SK-MEL-5 (cell line): Measurements from ENCODE around the gene DOK7. TPM values are rescaled to one million over a fixed set of nuclear protein-coding genes. Genes with fewer than 3 reads are reported as not detected.

Source experiments
- DNase-seq: peaks from one replicate; pipeline ENCODE4 v3.0.0-alpha.2; 2016; ENCODE audit warnings: low read depth, low spot score
- in situ Hi-C: cut with HindIII; loops from 2 replicates; pipeline ENCODE4 v1.10.0; 2016; ENCODE audit warnings: low sequenced_read_pairs, high pct_unique_total_duplicates, low pct_unique_long_range_greater_than_20kb
- total RNA-seq: library from RNA; depleted of rRNA; stranded (reverse); fragments of >200 nt; shearing (Covaris generic); gene quantifications from 2 replicates; pipeline ENCODE4 v1.2.3, GENCODE V29; 2014

DOK7 gene
- total RNA-seq, 1 experiment from 2014 or later, result not detected

DNA sequence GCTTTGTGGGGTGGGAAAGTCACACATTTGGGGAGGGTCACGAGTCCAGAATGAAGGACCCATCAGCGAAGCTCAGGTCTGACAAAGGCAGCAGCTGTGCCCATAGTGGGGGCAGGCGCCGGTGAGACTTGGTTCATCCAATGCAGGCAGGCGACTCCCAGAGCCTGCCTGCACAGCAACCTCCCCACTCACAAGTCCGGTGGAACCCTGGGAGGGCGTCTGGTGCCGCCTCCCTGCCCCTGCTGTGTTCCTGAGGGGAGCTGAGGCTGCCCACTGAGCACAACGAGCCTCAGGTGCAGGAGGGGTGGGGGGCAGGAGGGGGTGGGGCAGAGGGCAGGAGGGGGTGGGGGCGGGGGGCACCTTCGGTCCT lies 55.4 kb downstream of the DOK7 start:
- DNase-seq, result no peak
- in situ Hi-C loops, result no loop called here

DNA sequence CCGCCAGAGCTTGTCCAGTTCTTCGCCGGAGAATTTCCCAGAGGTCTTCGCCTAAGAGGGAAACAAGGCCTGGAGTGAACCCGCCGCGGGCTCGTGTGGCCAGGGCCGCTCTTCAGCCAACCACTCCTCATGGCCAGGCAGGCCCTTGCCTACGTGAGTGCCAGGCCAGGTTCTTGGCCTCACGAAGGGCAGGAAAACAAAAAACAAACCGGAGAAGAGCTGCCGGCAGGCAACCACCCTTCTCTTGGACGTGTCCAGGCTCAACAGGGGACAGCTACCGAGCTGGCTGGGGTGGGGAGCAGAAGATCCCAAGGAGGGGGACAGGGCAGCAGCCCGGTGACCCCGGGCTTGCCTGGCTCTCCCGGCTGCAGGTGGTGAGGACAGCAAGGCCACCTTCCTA lies 55.8 kb downstream of the DOK7 start:
- no peak for DNase-seq
- in situ Hi-C loops, result no loop called here

DNA sequence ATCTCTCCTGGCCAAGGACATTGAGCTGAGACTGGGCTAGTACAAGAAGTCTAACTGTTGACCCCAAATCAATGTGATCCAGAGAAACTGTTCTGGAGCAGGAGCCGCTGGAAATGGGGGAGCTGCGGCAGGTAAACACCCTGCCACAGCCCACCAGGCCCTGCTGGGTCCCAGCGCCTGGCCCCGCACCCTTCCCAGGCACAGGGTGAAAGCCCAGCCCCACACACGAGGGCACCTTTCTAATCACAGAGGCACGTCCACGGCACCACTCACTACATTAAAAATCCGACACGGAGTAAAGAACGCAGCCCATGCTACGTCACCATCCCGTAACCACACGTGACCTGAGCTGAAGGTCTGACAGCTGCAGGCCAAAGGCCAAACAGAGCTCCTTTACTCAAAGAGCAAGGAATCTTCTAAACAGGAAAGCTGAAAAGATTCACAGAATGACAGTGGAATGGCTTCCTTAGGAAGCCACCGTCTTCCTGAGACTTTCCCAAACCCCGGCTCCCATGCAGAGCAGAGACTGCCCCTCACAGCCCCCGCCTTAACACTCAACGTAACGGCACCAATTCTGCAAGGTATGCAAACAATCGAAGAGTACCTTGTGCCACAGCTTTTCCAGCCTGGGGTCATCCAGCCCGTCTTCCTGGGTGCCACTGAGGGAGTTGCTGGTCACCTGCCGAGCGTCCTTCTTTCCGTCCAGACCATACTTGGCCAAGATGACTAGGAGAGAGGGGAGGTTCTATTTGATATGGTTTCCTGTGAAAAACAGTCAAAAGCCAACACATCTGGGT lies 56.6 kb downstream of the DOK7 start:
- in situ Hi-C loops, result no loop called here
- no peak for DNase-seq

DNA sequence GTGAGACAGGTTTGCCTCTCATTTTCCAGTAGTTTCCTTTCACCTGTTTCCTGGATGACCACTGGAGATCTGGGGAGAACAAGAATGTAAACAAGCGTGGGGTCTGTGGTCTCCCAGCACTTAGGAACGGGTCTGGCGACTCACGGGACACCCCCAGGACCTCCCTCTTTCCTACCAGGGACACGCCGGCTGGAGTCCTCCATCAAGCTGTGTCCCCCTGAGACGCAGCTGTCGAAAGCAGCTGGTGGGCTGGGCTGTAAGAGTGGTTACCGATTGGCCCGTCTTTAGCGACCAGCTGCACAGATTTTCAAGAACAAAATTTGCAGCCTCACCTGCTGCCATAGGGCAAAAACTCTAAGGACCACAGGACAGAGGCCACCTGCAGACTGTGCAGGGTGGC lies 57.2 kb downstream of the DOK7 start:
- DNase-seq, result no peak
- in situ Hi-C loops, result no loop called here

DNA sequence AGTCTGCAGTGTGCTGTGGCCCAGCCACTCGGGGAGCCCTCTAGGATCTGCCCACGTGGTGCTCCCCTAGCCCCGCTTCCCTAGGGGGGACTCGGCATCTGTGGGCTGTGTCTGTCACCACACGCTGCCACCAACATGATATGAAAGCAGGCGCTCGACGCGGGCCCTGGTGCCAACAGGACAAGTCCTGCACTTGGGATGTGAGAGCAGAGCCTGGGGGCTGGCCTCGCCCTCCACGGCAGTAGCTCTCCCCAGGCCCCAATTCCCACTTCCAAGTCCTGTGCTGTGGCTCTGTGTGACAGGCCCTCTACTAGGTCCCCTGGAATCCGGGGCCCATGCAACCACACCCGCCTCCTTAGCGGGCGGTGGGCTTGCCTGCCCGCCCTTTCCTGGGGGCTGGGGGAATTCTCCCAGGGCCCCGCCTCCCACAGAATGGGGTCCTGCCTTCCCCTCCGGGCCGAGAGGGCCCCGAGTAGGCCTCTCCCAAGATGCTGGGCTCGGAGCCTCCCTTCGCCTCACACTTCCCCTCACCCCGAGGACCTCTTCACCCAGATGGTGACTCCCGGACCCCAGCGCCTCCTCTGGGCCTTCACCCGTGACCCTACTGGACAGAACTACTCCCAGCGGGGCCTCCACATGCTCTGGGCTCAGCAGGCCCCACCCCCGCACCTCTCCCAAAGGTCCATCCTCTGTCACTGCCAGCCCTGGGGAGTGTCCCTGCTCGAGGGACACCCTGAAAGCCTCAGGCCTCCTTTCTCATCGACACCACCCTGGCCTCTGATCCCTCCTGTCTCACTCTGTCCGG lies 57.9 kb downstream of the DOK7 start:
- in situ Hi-C loops, result no loop called here
- DNase-seq, result no peak

DNA sequence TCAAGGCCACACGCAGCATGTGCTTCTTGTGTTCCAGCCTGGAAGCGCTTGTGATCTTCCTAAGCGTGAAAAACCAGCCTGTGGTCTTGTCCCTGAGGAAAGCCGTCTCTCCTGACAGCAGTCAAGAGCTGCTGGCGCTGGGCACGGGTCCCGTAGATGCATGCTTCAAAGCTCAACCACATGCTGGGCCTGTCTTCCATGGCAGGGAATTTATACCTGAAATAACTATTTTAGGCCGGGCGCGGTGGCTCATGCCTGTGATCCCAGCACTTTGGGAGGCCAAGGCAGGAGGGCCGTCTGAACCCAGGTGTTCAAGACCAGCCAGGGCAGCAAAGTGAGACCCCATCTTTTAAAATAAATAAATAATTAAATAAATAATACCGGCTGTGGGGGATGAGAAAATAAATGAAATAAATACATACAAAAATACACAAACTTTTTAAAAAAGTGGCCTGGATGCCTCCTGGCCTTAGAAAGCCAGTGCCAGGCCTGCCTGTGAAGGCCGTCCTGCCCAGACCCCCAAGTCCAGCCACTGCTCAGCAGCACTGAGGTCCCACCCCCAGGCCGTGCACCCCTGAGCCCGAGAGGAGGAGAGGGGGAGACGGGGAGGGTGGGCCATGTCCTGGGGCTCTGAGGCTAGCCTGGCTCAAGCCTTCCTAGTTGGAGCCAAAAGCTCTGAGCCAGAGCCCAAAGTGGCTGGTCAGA lies 58.7 kb downstream of the DOK7 start:
- in situ Hi-C loops, result no loop called here
- no peak for DNase-seq

DNA sequence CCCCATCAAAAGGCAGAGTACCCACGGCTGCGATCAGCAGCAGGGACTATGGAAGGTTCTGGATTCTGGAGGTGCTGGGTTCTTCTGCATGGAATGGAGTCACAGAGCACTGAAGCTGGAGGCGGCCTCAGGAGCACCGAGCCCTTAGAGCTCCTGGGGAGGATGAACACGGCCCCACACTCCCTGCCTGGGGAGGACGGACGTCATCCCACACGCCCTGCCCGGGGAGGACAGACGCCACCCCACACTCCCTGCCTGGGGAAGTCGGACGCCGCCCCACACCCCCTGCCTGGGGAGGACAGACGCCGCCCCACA lies 59.2 kb downstream of the DOK7 start:
- no peak for DNase-seq
- in situ Hi-C loops, result no loop called here

DNA sequence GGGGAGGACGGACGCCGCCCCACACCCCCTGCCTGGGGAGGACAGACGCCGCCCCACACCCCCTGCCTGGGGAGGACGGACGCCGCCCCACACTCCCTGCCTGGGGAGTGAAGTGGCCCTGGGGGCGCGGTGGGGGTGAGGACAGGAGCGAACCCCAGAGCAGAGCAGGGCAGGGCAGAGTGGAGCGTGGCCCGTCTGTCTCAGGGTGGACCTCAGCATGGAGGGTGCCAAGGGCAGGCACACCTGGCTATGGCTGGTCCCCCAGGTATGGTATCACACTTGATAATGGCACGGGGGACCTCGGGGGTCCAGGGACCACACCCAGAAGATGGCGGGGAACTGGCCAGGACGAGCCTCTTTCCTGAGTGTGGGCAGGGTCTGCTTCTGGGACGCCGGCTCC lies 59.5 kb downstream of the DOK7 start:
- in situ Hi-C loops, result no loop called here

DNA sequence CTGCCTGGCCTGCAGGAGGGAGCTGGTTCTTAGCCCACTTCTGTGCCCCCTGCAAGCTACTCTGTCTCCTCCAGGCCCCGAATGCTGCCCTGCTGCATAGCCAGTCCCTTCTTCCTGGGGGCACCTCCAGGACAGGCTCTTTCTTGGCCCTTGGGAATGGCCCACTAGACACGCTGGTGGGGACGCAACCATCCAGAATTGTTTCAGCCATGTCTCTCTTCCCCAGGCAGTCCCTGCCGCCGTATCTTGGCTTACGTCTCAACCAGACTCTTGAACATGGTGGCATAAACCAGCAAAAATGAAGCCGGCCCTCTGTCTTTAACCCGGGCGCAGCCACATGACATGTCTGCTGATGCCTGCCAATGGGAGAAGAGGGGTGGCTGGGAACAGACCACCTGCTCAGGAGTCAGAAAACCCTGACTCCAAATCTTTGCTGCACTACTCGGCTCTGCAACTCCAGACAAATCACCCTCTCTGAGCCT lies 60.1 kb downstream of the DOK7 start:
- in situ Hi-C loops, result no loop called here
- DNase-seq, result no peak

More for the DNA sequence above, 59.5 kb downstream of the DOK7 start:
- no peak for DNase-seq

DNA sequence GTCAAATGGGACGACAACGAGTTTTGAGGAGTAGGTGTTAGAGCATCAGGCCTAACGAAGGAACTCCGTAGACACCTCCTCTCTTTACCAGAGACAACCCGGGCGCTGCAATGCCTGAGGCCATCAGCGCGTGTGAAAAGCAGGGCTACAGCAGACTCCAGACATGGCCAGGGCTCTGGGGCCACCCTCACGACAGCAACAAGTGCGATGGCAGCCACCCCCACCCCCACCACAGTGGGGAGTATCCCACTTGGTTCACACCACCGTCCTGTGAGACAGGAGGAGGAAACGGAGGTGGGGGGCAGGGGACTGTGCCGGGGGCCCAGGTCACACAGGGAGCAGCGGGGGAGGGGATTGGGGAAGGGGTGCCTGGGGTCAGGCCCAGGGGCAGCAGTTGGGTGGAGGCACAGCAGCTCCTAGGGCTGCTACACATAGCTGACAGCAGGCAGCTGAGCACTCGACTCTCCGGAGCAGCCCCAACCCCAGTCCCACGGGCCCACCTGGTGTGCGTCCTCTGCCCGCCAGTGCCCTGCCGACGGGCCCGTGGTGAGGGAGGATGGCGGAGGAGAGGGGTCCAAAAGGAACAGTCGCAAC lies 60.6 kb downstream of the DOK7 start:
- no peak for DNase-seq
- in situ Hi-C loops, result no loop called here

DNA sequence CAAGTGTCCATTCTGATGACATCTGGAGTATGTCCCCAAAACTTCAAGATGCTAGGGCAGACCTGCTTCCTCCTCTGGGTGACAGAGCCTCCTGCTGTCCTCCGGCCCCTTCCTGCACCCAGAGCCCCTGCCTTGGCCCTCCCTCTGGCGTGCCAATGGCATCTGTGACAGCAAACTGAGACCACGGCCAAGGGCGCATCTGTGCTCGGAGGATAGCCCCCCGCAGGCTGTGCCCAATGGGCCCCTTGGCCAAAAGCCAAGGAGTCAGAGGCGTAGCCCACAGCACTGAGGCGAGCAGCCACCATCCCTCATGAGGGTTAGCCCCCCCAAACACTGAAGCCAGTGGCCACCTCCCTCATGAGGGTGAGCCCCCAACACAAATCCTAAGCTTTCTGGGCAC lies 61.2 kb downstream of the DOK7 start:
- DNase-seq, result no peak
- in situ Hi-C loops, result no loop called here

DNA sequence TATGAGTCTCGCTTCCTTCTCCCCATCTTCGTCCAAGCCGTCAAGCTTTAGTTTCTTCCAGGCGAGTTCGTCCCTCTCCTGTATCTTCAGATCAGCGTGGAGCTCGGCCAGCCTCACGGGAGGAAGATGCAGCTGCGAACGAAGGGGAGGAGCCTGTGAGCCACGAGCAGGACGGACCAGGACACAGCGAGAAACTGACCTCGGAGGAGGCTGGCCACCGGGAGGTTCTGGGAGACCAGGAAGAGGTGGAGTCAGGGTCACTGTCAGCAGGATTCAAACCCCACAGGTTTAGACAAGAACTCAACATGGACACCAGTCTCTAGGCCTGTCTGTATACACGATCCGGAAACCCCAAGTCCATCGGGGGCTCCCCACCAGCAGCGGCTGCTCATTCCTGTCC lies 61.8 kb downstream of the DOK7 start:
- in situ Hi-C loops, result no loop called here
- DNase-seq, result no peak

DNA sequence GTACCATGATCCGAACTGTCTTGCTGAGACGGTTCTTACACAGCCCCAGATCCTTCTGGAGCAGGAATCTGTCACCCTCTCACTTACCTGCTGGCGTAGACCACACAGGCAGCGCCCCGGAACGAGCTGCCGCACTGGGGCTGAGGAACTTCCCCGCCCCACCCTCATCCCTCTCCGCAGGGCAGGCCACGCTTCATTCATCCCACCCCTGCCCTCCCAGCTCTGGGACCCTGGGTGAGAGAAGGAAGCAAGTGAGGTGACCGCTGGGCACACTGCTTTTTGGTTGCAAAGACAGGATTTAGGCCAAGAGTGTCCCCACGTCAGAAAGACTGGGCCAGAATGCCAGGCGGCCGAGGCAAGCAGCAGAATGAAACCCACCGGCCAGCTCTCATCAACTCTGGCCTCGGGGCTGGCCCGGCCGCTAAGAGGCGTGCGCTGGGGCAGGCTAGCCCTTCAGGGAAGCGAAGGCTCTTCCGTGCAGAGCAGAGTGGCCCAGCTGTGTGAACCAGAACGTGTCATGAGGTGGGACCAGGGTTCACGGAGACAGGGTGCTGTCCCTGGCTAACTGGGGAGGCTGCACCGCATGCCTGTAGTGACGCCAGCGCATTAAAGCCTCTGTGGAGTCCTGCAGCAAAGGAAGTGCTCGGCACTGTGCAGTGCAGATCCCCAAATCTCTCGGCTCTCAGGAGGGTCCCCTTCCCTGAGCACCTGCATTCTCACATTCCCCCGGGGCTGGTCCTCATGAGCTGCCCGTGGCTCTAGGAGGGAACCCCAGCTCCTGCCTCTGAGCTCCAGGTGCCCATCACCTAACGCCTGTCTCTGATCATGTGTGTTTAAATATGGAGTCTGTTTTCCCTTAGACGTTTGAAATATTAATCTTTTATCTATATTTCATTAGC lies 62.7 kb downstream of the DOK7 start:
- in situ Hi-C loops, result no loop called here
- no peak for DNase-seq

DNA sequence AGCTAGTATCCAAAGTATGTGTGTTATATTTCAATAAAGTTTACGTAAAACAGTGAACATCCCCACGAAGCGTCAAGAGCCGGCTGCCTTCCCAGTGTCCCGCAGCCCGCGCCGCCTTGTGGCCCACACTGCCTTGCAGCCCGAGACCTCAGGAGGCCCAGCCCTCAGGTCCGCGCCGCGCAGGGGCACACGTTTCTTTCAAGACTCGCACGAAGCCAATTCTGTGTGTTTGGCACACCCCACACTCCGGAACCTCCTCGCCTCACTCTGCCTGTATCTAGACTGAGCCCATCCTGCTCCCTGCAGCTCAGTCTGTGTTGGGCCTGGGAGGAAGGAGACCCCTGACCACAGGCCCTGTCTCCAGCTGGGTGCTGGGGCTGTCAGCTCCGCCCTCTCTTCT lies 63.4 kb downstream of the DOK7 start:
- no peak for DNase-seq
- in situ Hi-C loops, result no loop called here

DNA sequence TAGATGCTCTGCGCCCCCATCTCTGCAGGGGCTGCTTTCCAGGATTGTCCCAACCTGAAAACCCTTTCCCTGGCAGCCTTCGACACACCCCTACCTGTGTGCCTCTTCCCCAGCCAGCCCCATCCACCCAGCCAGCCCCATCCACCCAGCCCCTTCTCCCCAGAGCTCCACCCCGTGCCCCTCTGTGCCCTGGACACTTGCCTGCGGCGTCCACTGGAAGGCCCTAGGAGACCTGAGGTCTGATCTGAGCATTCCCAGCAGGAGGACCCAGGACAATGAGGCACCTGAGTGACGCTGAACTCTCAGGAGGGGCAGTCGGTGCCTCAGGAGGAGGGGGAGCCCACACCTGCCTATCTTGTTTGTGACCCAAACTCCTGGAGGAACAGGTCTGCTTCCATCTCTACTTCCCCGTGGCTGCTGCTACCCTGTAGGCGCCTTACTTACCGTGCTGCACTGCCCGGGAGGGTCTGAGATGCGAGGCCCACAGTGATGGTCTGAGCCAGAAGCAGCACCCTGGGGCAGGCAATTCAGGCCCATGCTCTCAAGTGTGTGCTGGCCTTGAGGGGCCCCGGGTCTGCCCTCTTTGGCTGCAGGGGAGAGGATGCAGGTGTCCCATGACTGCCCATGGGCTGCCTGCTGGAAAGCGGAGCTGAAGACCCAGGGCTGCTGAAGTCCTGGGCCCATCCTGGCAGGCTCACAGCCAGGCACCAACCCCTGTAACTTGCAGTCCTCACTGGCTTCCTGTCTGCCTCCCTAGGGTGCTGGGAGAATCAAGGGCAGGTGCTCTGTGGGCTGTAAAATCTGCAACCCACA lies 64.2 kb downstream of the DOK7 start:
- DNase-seq, result no peak
- in situ Hi-C loops, result no loop called here
